ENCODE results near the gene THEMIS2.
"Not testable (repeated sequence)": the region's sequence is repeated elsewhere in the genome, so short reads cannot be mapped to it uniquely, and the experiment has no call there.

The THEMIS2 gene

DNA sequence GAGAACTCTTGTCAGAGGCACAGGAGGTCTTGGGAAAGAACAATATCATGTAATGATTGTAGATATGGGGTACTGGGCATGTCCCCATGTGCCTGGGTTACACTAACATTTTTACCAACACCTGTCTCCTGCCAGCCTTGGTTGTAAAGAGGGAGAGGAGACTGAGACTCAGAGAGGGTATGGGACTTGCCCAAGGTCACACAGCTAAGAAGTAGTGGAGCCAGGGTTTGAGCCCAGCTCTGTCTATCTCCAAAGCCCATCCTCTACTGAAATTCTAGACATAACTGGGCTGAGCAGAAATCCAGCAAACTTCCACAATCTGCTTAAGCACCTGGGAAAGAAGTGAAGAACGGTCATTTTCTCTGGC is 2.6 kb upstream of the THEMIS2 start:
- no peak overlapping the region for H3K4me3 ChIP-seq (ENCODE audit: control insufficient read depth, low read depth, low read length)
- TF ChIP-seq, protein P1, sequence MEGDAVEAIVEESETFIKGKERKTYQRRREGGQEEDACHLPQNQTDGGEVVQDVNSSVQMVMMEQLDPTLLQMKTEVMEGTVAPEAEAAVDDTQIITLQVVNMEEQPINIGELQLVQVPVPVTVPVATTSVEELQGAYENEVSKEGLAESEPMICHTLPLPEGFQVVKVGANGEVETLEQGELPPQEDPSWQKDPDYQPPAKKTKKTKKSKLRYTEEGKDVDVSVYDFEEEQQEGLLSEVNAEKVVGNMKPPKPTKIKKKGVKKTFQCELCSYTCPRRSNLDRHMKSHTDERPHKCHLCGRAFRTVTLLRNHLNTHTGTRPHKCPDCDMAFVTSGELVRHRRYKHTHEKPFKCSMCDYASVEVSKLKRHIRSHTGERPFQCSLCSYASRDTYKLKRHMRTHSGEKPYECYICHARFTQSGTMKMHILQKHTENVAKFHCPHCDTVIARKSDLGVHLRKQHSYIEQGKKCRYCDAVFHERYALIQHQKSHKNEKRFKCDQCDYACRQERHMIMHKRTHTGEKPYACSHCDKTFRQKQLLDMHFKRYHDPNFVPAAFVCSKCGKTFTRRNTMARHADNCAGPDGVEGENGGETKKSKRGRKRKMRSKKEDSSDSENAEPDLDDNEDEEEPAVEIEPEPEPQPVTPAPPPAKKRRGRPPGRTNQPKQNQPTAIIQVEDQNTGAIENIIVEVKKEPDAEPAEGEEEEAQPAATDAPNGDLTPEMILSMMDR (IDR thresholded peaks at IDR 0.05; ENCODE audit: control insufficient read depth, insufficient read depth, low read depth, low read length, missing control alignments) = no peak
- no peak for DNase-seq (ENCODE audit: low read depth)

DNA sequence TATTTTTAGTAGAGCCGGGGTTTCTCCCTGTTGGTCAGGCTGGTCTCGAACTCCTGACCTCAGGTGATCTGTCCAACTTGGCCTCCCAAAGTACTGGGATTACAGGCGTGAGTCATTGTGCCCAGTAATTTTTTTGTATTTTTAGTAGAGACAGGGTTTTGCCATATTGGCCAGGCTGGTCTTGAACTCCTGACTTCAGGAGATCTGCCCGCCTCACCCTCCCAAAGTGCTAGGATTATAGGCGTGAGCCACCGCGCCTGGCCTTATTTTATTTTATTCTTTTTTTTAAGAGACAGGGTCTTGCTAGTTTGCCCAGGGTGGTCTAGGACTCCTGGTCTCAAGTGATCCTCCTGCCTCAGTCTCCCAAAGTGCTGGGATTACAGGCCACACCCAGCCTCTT is 1.3 kb upstream of the THEMIS2 start:
- not testable (repeated sequence) for DNase-seq (ENCODE audit: low read depth); H3K4me3 ChIP-seq (ENCODE audit: control insufficient read depth, low read depth, low read length)

DNA sequence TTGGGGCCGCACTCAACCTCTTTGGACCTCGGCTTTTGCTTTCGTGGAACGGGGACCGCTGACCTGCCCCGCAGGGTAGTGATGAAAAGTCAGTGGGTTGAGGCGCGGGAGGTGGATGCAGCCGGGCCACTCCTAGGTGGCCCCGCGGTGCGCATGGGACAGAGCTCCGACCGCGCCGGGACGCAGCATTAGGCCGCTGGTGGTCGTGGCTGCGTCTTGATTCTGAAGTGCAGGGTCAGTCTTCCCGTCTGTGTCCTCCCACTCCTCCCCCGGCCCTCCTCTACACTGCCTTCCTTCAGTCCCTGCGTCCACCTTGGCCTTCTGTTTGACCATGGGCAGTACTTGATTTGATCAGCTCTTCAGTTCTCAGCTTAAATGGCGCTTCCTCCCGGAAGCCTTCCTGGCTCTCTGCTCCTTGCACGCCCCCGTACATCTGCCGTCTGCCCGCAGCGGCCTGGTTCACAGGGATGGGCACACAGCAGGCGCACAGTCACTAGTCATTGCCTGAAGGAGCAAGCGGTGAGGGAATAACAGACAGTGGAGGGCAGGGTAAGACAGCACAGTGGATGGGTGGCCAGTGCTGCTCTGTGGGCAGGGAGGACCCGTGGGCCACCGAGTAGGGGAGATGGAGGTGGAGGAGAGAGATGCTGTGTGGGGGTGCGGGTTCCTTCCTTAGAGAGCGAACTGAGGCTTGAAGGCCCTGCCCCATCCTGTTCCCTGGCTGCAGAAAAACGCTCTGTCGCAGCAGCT is 633 bp downstream of the THEMIS2 start:
- TF ChIP-seq, protein P1 (IDR thresholded peaks at IDR 0.05; ENCODE audit: control insufficient read depth, insufficient read depth, low read depth, low read length, missing control alignments) = no peak
- DNase-seq (ENCODE audit: low read depth) = no peak
- H3K4me3 ChIP-seq (ENCODE audit: control insufficient read depth, low read depth, low read length) = peak overlapping the region; percentile 71

- TF ChIP-seq, protein P1 (IDR thresholded peaks at IDR 0.05; ENCODE audit: control insufficient read depth, insufficient read depth, low read depth, low read length, missing control alignments) = no peak
- DNase-seq (ENCODE audit: low read depth) = no peak
- no peak overlapping the region for H3K4me3 ChIP-seq (ENCODE audit: control insufficient read depth, low read depth, low read length)
These were observed 1.5 kb downstream of the THEMIS2 start for GRCh38 chr1:27873671-27874384.

- TF ChIP-seq, protein P1 (IDR thresholded peaks at IDR 0.05; ENCODE audit: control insufficient read depth, insufficient read depth, low read depth, low read length, missing control alignments) = no peak
- H3K4me3 ChIP-seq (ENCODE audit: control insufficient read depth, low read depth, low read length) = no peak overlapping the region
- no peak for DNase-seq (ENCODE audit: low read depth)
These were observed 4.2 kb downstream of the THEMIS2 start for GRCh38 chr1:27876341-27877114.

DNA sequence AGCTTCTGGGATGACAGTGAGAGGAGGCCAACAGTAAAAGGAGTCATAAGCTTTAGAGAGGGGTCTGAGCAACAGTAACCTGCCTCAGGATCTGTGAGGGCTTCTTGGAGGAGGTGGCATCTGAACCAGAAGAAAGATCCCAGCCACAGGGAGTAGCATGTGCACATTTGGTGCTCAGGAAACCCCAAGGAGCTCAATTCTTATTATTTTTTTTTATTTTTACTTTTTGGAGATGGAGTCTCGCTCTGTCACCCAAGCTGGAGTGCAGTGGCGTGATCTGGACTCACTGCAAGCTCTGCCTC is 4.7 kb downstream of the THEMIS2 start:
- no peak overlapping the region for H3K4me3 ChIP-seq (ENCODE audit: control insufficient read depth, low read depth, low read length)
- DNase-seq (ENCODE audit: low read depth) = no peak
- TF ChIP-seq, protein P1 (IDR thresholded peaks at IDR 0.05; ENCODE audit: control insufficient read depth, insufficient read depth, low read depth, low read length, missing control alignments) = no peak

GRCh38 chr1:27878039-27878438 is 5.7 kb downstream of the THEMIS2 start:
- TF ChIP-seq, protein P1 (IDR thresholded peaks at IDR 0.05; ENCODE audit: control insufficient read depth, insufficient read depth, low read depth, low read length, missing control alignments) = no peak
- no peak overlapping the region for H3K4me3 ChIP-seq (ENCODE audit: control insufficient read depth, low read depth, low read length)
- DNase-seq (ENCODE audit: low read depth) = no peak

Data from AG09309 (cell line).